KG1 (cell line): ENCODE measurements around the gene EVI5L.

Experiments used
- DNase-seq: peaks from one replicate; lab custom pipeline; 2025; lab: John Stamatoyannopoulos, UW

The EVI5L gene

DNA sequence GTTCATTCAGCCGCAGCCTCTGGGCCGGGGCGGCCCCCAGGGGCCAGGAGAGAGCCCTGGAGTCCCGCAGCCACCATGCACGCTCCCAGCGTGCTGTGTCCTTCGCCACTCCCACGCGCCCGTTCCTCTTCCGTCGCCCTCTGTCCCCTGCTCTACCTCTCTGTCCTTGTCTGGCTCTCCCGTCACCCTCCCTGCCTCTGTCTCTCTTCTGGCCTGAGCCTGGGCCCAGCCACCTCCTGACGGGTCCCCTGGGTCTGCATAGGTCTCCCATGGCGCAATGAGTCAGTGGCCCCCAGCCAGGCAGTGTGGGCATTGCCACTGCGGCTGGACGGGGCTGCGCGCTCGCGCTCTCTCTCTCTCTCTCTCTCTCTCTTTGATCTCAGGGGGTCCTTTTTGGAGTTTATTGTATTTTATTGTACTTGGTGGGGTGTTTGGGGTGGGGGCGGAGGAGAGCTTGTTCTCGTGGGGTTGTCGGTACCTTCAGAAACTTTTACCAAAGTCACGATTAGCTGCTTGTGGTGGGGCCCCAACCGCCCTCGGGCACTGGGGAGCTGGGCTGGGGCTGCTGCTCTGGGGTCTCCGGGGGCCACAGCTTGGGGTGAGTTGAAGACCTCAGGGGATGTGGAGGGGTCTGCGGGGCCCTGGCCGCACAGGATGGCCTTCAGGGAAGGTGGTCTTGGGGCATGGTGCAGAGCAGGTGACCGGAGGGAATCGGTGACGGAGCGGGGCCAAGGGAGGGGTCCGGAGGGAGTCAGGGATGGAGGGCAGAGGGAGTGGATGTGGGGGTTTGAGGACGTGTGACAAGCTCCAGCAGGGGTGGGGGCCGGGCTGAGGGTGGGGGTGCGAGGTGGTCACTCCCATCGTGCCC lies 82.9 kb downstream of the EVI5L start:
- no peak for DNase-seq

DNA sequence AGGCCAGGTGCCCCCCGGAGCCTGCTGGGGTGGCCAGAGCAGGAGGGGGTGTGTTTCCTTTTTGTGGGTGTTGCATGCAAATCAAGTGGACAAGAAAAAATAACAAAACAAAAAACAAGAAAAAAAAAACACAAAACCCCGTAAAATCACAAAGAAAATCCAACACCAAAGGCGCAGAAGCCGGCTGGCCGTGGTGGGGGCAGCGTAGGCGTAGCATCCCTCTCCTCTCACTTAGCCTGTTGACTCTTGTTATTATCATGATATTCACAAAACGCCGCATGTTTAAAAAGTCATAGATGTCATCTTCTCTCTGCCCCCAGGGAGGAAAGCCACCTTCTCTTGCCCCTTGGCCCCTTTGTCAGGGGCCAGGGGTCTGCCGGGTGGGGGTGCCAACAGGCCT lies 83.6 kb downstream of the EVI5L start:
- no peak for DNase-seq

DNA sequence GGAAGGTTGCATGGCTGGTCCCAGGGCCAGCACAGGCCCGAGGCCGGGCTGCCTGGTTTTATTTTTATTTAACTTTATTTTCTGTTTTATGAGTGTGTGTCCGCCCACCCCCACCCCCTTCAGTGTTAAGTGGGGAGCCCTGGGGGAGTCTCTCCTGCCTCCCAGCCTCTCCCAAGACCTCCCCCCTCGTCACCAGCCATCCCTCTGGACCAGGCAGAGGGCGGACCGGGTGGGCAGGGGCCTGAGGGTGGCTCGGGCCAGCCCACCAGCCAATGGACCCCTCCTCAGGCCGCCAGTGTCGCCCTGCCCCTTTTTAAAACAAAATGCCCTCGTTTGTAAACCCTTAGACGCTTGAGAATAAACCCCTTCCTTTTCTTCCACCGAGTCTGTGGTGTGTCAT lies 84.1 kb downstream of the EVI5L start:
- DNase-seq: no peak
